GM12878 (cell line): Measurements from ENCODE around the gene N4BP3. TPM values are rescaled to one million over a fixed set of nuclear protein-coding genes. Genes with fewer than 3 reads are reported as not detected.

Source experiments
- ASH2L ChIP-seq: fragments of 300-600, 200-600 bp; sonication (generic); IDR thresholded peaks from 2 replicates; pipeline ENCODE4 v1.6.1; 2017; ENCODE audit warnings: low read depth, mild to moderate bottlenecking, borderline replicate concordance
- ATF7 ChIP-seq: fragments of 450-650 bp; IDR thresholded peaks from 2 replicates; pipeline ENCODE4 v1.6.1; 2016; ENCODE audit warnings: low read depth, mild to moderate bottlenecking
- BACH1 ChIP-seq: fragments of 450-650 bp; IDR thresholded peaks from 2 replicates; pipeline ENCODE4 v1.6.1; 2017; ENCODE audit warnings: mild to moderate bottlenecking, borderline replicate concordance
- CBFB ChIP-seq: IDR thresholded peaks from 2 replicates; pipeline ENCODE4 v1.6.1; 2016; ENCODE audit warnings: antibody characterized with exemption, low read depth
- CREM ChIP-seq: IDR thresholded peaks from 2 replicates; pipeline ENCODE4 v1.6.1; 2014; ENCODE audit warnings: antibody characterized with exemption, low read depth
- E4F1 ChIP-seq: fragments of 450-650 bp; IDR thresholded peaks from 2 replicates; pipeline ENCODE4 v1.6.1; 2018; ENCODE audit warnings: borderline replicate concordance, mild to moderate bottlenecking; ENCODE audit not compliant: partially characterized antibody
- EP300 ChIP-seq, 2 experiments: fragments of 150-350 bp in 1 of 2; IDR thresholded peaks; 2 replicates each; pipeline ENCODE4 v1.6.1; 2011 to 2012; ENCODE audit warnings: low read depth in 2 of 2, low read length in 2 of 2, borderline replicate concordance in 1 of 2, improper control_type of control experiment in 1 of 2, inconsistent platforms in 1 of 2; ENCODE audit not compliant: control insufficient read depth in 1 of 2
- HSF1 ChIP-seq: fragments of 150-350 bp; IDR thresholded peaks from 2 replicates; pipeline ENCODE4 v1.6.1; 2014; ENCODE audit warnings: mild to moderate bottlenecking, low read depth, low read length
- KAT2A ChIP-seq: conservative IDR thresholded peaks from 2 replicates; pipeline ENCODE4 v1.6.1; 2011; ENCODE audit warnings: low read depth, low read length; ENCODE audit not compliant: control insufficient read depth
- KDM1A ChIP-seq: fragments of 200-600 bp; sonication (generic); IDR thresholded peaks from 2 replicates; pipeline ENCODE4 v1.6.1; 2016; ENCODE audit warnings: borderline replicate concordance
- MXI1 ChIP-seq: fragments of 150-350 bp; IDR thresholded peaks from 2 replicates; pipeline ENCODE4 v1.6.1; 2011; ENCODE audit warnings: low read depth, mild to moderate bottlenecking, inconsistent platforms, low read length, improper control_type of control experiment
- NBN ChIP-seq: fragments of 450-650 bp; IDR thresholded peaks from 2 replicates; pipeline ENCODE4 v1.6.1; 2016
- NR2C2 ChIP-seq: IDR thresholded peaks from 2 replicates; pipeline ENCODE4 v1.6.1; 2011; ENCODE audit warnings: borderline replicate concordance, low read depth; ENCODE audit not compliant: control insufficient read depth, insufficient read length
- POLR2AphosphoS5 ChIP-seq: IDR thresholded peaks from 2 replicates; pipeline ENCODE4 v1.6.1; 2011; ENCODE audit warnings: mild to moderate bottlenecking, low read length, inconsistent platforms
- STAT1 ChIP-seq: fragments of 450-650 bp; conservative IDR thresholded peaks from 2 replicates; pipeline ENCODE4 v1.6.1; 2014; ENCODE audit warnings: antibody characterized with exemption, mild to moderate bottlenecking
- TARDBP ChIP-seq: IDR thresholded peaks from 2 replicates; pipeline ENCODE4 v1.6.1; 2016; ENCODE audit warnings: borderline replicate concordance
- ZBTB4 ChIP-seq: fragments of 450-650 bp; formaldehyde crosslinking; IDR thresholded peaks from 2 replicates; pipeline ENCODE4 v1.4.0; 2022; ENCODE audit warnings: mild to moderate bottlenecking, moderate library complexity
- ZNF274 ChIP-seq: IDR thresholded peaks from one replicate; pipeline ENCODE4 v1.8.0; 2011; ENCODE audit not compliant: insufficient read length, insufficient read depth
- polyA plus RNA-seq, 11 experiments: library from polyadenylated mRNA; depleted of rRNA in 4 of 11; unstranded in 6 of 11; stranded (reverse) in 5 of 11; fragments of >200 nt; fragmentation: Nextera tagmentation in 4 of 11; fragmentation: Illumina TruSeq in 1 of 11; extraction: Ambion mirVana in 4 of 11; extraction: Trizol in 1 of 11; gene quantifications; 1 replicate in 1 of 11; 2 replicates in 10 of 11; pipeline versions ENCODE4 v1.2.1 to v1.2.3, GENCODE V29; 2011 to 2016; ENCODE audit warnings: inconsistent platforms in 2 of 11, missing spikeins in 2 of 11, low read depth in 1 of 11
- total RNA-seq, 4 experiments: library from RNA; depleted of rRNA in 3 of 4; stranded (reverse); fragments of >200 nt in 3 of 4; fragmentation: Illumina TruSeq in 1 of 4; extraction: Trizol in 1 of 4; gene quantifications; 2 replicates each; pipeline versions ENCODE4 v1.2.1 to v1.2.3, GENCODE V29; 2013 to 2021
- TF ChIP-seq, protein P1 (sequence below): IDR thresholded peaks from 2 replicates; pipeline ENCODE4 v1.6.1; 2011; ENCODE audit warnings: low read depth, low read length, improper control_type of control experiment, borderline replicate concordance
- TF ChIP-seq, protein P2 (sequence below): fragments of 450-650 bp; IDR thresholded peaks from 2 replicates; pipeline ENCODE4 v1.6.1; 2014; ENCODE audit warnings: mild to moderate bottlenecking

The N4BP3 gene
- total and polyA plus RNA-seq, 10 of the 15 experiments (the other 5 are each of a cell fraction or from before 2014, with no cell fraction given) = 0.06 to 13.0 (median 4.3) TPM

DNA sequence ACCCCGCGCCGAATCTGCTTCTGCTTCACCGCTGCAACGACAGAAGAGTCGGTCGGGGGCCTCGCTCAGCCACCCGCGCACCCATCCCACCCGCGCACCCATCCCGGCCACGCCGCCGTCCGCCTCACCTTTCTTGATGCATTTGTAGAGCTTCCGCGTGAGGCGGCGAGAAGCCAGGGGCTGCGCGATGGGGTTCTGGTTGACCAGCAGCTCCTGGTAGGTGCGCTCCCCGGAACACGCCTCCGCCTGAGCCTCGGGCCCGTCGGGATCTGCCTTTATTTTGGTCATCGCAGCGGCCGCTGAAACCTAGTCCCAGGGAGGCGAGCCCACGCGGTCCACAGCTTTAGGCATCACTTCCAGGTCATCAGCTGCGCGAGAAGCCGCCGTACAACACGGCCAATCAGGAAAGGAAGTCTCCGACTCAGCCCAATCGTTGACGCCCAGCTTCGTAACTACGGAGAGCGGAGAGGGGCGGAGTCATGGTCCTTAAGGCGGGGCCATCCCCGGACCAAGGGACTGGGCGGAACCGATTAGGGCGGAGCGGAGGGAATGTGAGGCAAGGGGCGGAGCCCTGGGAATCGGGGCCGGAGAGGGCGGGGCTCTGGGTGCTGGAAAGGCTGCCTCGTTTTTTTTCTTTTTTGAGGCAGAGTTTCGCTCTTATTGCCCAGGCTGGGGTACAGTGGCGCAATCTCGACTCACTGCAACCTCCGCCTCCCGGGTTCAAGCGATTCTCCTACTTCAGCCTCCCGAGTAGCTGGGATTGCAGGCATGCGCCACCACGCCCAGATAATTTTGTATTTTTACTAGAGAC, 40.4 kb downstream of the N4BP3 start, which contains the start of gene NHP2 (continued):
- TF ChIP-seq, protein P1, sequence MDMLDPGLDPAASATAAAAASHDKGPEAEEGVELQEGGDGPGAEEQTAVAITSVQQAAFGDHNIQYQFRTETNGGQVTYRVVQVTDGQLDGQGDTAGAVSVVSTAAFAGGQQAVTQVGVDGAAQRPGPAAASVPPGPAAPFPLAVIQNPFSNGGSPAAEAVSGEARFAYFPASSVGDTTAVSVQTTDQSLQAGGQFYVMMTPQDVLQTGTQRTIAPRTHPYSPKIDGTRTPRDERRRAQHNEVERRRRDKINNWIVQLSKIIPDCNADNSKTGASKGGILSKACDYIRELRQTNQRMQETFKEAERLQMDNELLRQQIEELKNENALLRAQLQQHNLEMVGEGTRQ = no peak; the same call in 1 of the 2 replicates
- TF ChIP-seq KDM1A (no peak), TARDBP (no peak), STAT1 (no peak), NR2C2 (no peak), EP300 (IDR thresholded peaks at IDR 0.05; ENCODE audit: borderline replicate concordance in 1 of 2, control insufficient read depth in 1 of 2, low read depth in 2 of 2, low read length in 2 of 2) (no peak), KAT2A (no peak), BACH1 (peak; percentile 64), E4F1 (peak; percentile 37), CBFB (0 out of 2 replicates have a peak, but pooled peaks have one; percentile 31), NBN (peak; percentile 75), ZNF274 (no peak), CREM (peak; percentile 98), POLR2AphosphoS5 (peak; percentile 56), ATF7 (peak; percentile 35; the same call in 1 of the 2 replicates), HSF1 (no peak), ASH2L (no peak), MXI1 (peak; percentile 98), ZBTB4 (CRISPR knock-in tag) (no peak)
- TF ChIP-seq, protein P2, sequence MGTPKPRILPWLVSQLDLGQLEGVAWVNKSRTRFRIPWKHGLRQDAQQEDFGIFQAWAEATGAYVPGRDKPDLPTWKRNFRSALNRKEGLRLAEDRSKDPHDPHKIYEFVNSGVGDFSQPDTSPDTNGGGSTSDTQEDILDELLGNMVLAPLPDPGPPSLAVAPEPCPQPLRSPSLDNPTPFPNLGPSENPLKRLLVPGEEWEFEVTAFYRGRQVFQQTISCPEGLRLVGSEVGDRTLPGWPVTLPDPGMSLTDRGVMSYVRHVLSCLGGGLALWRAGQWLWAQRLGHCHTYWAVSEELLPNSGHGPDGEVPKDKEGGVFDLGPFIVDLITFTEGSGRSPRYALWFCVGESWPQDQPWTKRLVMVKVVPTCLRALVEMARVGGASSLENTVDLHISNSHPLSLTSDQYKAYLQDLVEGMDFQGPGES = 0 out of 2 replicates have a peak, but pooled peaks have one; percentile 16
